H9 (cell line): ENCODE data around the gene DHX35. TPM values are rescaled to one million over a fixed set of nuclear protein-coding genes. Genes with fewer than 3 reads are reported as not detected.

Experiments
- DNase-seq: peaks from one replicate; pipeline ENCODE4 v3.0.0-alpha.2; 2017
- H2AFZ ChIP-seq: one replicate; pipeline ENCODE4 v1.6.1; 2013; ENCODE audit warnings: mild to moderate bottlenecking, low read length, control low read depth, moderate library complexity
- H2AK5ac ChIP-seq: 2 replicates; pipeline ENCODE4 v1.6.1; 2013; ENCODE audit warnings: low read length, control low read depth, mixed read lengths; ENCODE audit not compliant: insufficient read length
- H2BK120ac ChIP-seq: one replicate; pipeline ENCODE4 v1.6.1; 2013; ENCODE audit warnings: low read depth, mild to moderate bottlenecking, low read length, control low read depth, inconsistent platforms; ENCODE audit not compliant: poor library complexity, severe bottlenecking
- H2BK12ac ChIP-seq: 2 replicates; pipeline ENCODE4 v1.6.1; 2013; ENCODE audit warnings: low read length, control low read depth, mixed read lengths, low read depth; ENCODE audit not compliant: insufficient read length
- H2BK15ac ChIP-seq: 2 replicates; pipeline ENCODE4 v1.6.1; 2013; ENCODE audit warnings: low read depth, low read length, control low read depth
- H2BK20ac ChIP-seq: one replicate; pipeline ENCODE4 v1.6.1; 2013; ENCODE audit warnings: low read depth, mild to moderate bottlenecking, low read length, control low read depth, inconsistent platforms; ENCODE audit not compliant: poor library complexity, severe bottlenecking
- H2BK5ac ChIP-seq: 2 replicates; pipeline ENCODE4 v1.6.1; 2013; ENCODE audit warnings: low read length, control low read depth, mixed read lengths; ENCODE audit not compliant: insufficient read length
- H3K14ac ChIP-seq: 2 replicates; pipeline ENCODE4 v1.6.1; 2013; ENCODE audit warnings: low read length, control low read depth; ENCODE audit not compliant: insufficient read depth
- H3K18ac ChIP-seq: 2 replicates; pipeline ENCODE4 v1.6.1; 2013; ENCODE audit warnings: low read depth, mild to moderate bottlenecking, mixed read lengths, low read length, control low read depth; ENCODE audit not compliant: insufficient read length
- H3K23ac ChIP-seq: 2 replicates; pipeline ENCODE4 v1.6.1; 2013; ENCODE audit warnings: low read length, control low read depth, mixed read lengths, low read depth; ENCODE audit not compliant: insufficient read length
- H3K23me2 ChIP-seq: 2 replicates; pipeline ENCODE4 v1.6.1; 2013; ENCODE audit warnings: low read depth, mild to moderate bottlenecking, mixed read lengths, low read length, control low read depth; ENCODE audit not compliant: insufficient read length, poor library complexity, severe bottlenecking
- H3K27ac ChIP-seq: 2 replicates; pipeline ENCODE4 v1.5.1; 2013; ENCODE audit warnings: low read length, control low read depth, mixed read lengths, low read depth; ENCODE audit not compliant: insufficient read length
- H3K27me3 ChIP-seq: 2 replicates; pipeline ENCODE4 v1.6.1; 2013; ENCODE audit warnings: low read length, control low read depth, inconsistent platforms; ENCODE audit not compliant: insufficient read depth
- H3K4ac ChIP-seq: 2 replicates; pipeline ENCODE4 v1.6.1; 2013; ENCODE audit warnings: low read depth, mild to moderate bottlenecking, control low read depth, inconsistent platforms, low read length, moderate library complexity
- H3K4me1 ChIP-seq: 2 replicates; pipeline ENCODE4 v1.6.1; 2013; ENCODE audit warnings: low read length, control low read depth, inconsistent platforms; ENCODE audit not compliant: insufficient read depth
- H3K4me2 ChIP-seq: 2 replicates; pipeline ENCODE4 v1.6.1; 2013; ENCODE audit warnings: low read length, control low read depth, mixed read lengths; ENCODE audit not compliant: insufficient read length, insufficient read depth
- H3K56ac ChIP-seq: 2 replicates; pipeline ENCODE4 v1.6.1; 2013; ENCODE audit warnings: low read depth, mild to moderate bottlenecking, mixed read lengths, low read length, control low read depth; ENCODE audit not compliant: insufficient read length
- H3K79me1 ChIP-seq: 2 replicates; pipeline ENCODE4 v1.6.1; 2013; ENCODE audit warnings: low read depth, mild to moderate bottlenecking, moderate library complexity, low read length, control low read depth, inconsistent platforms; ENCODE audit not compliant: insufficient read depth, poor library complexity, severe bottlenecking
- H3K79me2 ChIP-seq: 2 replicates; pipeline ENCODE4 v1.6.1; 2013; ENCODE audit warnings: low read length, control low read depth, inconsistent platforms; ENCODE audit not compliant: insufficient read depth
- H3K9ac ChIP-seq: 2 replicates; pipeline ENCODE4 v1.6.1; 2013; ENCODE audit warnings: low read length, control low read depth, mixed read lengths; ENCODE audit not compliant: insufficient read length; ENCODE audit errors: extremely low read depth
- H3K9me3 ChIP-seq: one replicate; pipeline ENCODE4 v1.6.1; 2013; ENCODE audit warnings: low read depth, low read length, inconsistent platforms; ENCODE audit not compliant: control insufficient read depth
- H3T11ph ChIP-seq: one replicate; pipeline ENCODE4 v1.6.1; 2013; ENCODE audit warnings: mild to moderate bottlenecking, low read length, control low read depth, inconsistent platforms
- H4K20me1 ChIP-seq: one replicate; pipeline ENCODE4 v1.6.1; 2013; ENCODE audit not compliant: control insufficient read depth, insufficient read length, insufficient read depth
- H4K5ac ChIP-seq: 2 replicates; pipeline ENCODE4 v1.6.1; 2013; ENCODE audit warnings: low read depth, mild to moderate bottlenecking, mixed read lengths, low read length, control low read depth; ENCODE audit not compliant: insufficient read length
- H4K8ac ChIP-seq: replicated peaks from 2 replicates; pipeline ENCODE4 v1.6.1; 2013; ENCODE audit warnings: low read length, control low read depth, mixed read lengths, low read depth; ENCODE audit not compliant: insufficient read length
- H4K91ac ChIP-seq: 2 replicates; pipeline ENCODE4 v1.6.1; 2013; ENCODE audit warnings: low read depth, mild to moderate bottlenecking, moderate library complexity, mixed read lengths, low read length, control low read depth; ENCODE audit not compliant: insufficient read length
- H3K27ac Mint-ChIP-seq, 3 experiments: 2 replicates in 2 of 3; 3 replicates in 1 of 3; pipeline ENCODE4 v1.8.0; 2020 to 2021; ENCODE audit warnings: mixed read lengths in 3 of 3, mild to moderate bottlenecking in 1 of 3, moderate library complexity in 1 of 3
- H3K27me3 Mint-ChIP-seq: 2 replicates; pipeline ENCODE4 v1.8.0; 2021; ENCODE audit warnings: low read depth, mild to moderate bottlenecking, moderate library complexity, mixed read lengths
- H3K36me3 Mint-ChIP-seq, 3 experiments: 2 replicates in 2 of 3; 3 replicates in 1 of 3; pipeline ENCODE4 v1.8.0; 2020 to 2021; ENCODE audit warnings: low read depth in 3 of 3, mixed read lengths in 3 of 3; ENCODE audit not compliant: insufficient read depth in 1 of 3
- H3K4me1 Mint-ChIP-seq, 2 experiments: 2 replicates each; pipeline ENCODE4 v1.8.0; 2020; ENCODE audit warnings: mixed read lengths in 2 of 2
- H3K4me3 Mint-ChIP-seq, 2 experiments: 2 replicates in 1 of 2; 3 replicates in 1 of 2; pipeline ENCODE4 v1.8.0; 2020 to 2021; ENCODE audit warnings: mild to moderate bottlenecking in 2 of 2, mixed read lengths in 2 of 2, moderate library complexity in 1 of 2
- H3K9me3 Mint-ChIP-seq, 2 experiments: 2 replicates in 1 of 2; 3 replicates in 1 of 2; pipeline ENCODE4 v1.8.0; 2020; ENCODE audit warnings: mild to moderate bottlenecking in 2 of 2, mixed read lengths in 2 of 2, moderate library complexity in 1 of 2
- CTCF ChIP-seq: fragments of 200-600 bp; sonication (generic); conservative IDR thresholded peaks from 3 replicates; pipeline ENCODE4 v1.8.0; 2021; ENCODE audit warnings: antibody characterized with exemption, mild to moderate bottlenecking
- WGBS: extraction: QIAGEN DNeasy Blood & Tissue Kit; methylation state at CpG from one replicate; pipeline ENCODE4 v1.1.7; 2013; ENCODE audit warnings: missing lambda C conversion rate, low lambda C conversion rate, mixed read lengths; ENCODE audit not compliant: insufficient read length; ENCODE audit errors: extremely low coverage; 5-methylcytosine and 5-hydroxymethylcytosine counted together
- total RNA-seq: library from RNA; stranded (reverse); gene quantifications from 2 replicates; pipeline ENCODE4 v1.2.1, GENCODE V29; 2021

DHX35 gene
- total RNA-seq, 1 experiment from 2014 or later, result 14.4 TPM

GRCh38 chr20:38962928-38963401 lies 821 bp downstream of the DHX35 start:
- peak overlapping the region; percentile 97 for H3K9ac ChIP-seq
- H2BK120ac ChIP-seq, result no peak overlapping the region
- H3K4ac ChIP-seq, result no peak overlapping the region
- H3K36me3 Mint-ChIP-seq, result peaks cover 4 to 11% (median 6%) of the 10 kb centered on the region in 3 experiments; a peak in 5 of 7 replicates
- no peaks in the 10 kb centered on the region for H3K9me3 ChIP-seq
- peak overlapping the region; percentile 43 for H2BK12ac ChIP-seq
- H2AFZ ChIP-seq, result no peak overlapping the region
- TF ChIP-seq CTCF, result no peak
- no peak overlapping the region for H3K23ac ChIP-seq
- H2AK5ac ChIP-seq, result no peak overlapping the region
- H4K91ac ChIP-seq, result no peak overlapping the region
- no peak overlapping the region for H4K8ac ChIP-seq
- H4K20me1 ChIP-seq, result no peaks in the 10 kb centered on the region
- H3K79me1 ChIP-seq, result peaks cover 3% of the 10 kb centered on the region
- no peaks in the 10 kb centered on the region for H3K27me3 ChIP-seq
- H3T11ph ChIP-seq, result no peak overlapping the region
- H2BK20ac ChIP-seq, result no peak overlapping the region
- H3K4me2 ChIP-seq, result peak overlapping the region; percentile 87
- peaks cover 9% of the 10 kb centered on the region; the same call in 1 of the 2 replicates for H3K79me2 ChIP-seq
- no peaks in the 10 kb centered on the region; a peak in 1 of 5 replicates for H3K9me3 Mint-ChIP-seq
- peaks cover 21 to 29% of the 10 kb centered on the region in 2 experiments for H3K4me1 Mint-ChIP-seq
- H3K27ac Mint-ChIP-seq, result peak overlapping the region; percentile 99; a peak in 6 of 7 replicates
- DNase-seq, result no peak
- no peak overlapping the region for H3K18ac ChIP-seq
- peak overlapping the region; percentile 95 to 99 for H3K4me3 Mint-ChIP-seq
- no peaks in the 10 kb centered on the region for H3K27me3 Mint-ChIP-seq
- H3K14ac ChIP-seq, result 0 out of 2 replicates have a peak overlapping the region, but pooled peaks have one; percentile 94
- H4K5ac ChIP-seq, result peak overlapping the region; percentile 85
- no peaks in the 10 kb centered on the region for H3K23me2 ChIP-seq
- WGBS, result no CpG with 5 or more reads among the region's 5 CpGs
- H2BK15ac ChIP-seq, result no peak overlapping the region
- no peaks in the 10 kb centered on the region; the same call in 1 of the 2 replicates for H3K4me1 ChIP-seq
- peak overlapping the region; percentile 55 for H3K27ac ChIP-seq
- H2BK5ac ChIP-seq, result peak overlapping the region; percentile 17
- peak overlapping the region; percentile 88 for H3K56ac ChIP-seq
